Endothelial cell of umbilical vein (primary cell): ENCODE results near the gene MBLAC1. TPM values are rescaled to one million over a fixed set of nuclear protein-coding genes. Genes with fewer than 3 reads are reported as not detected.

Source experiments
- BruUV-seq: library from RNA; stranded (reverse); fragments of 400-500 nt; replicated peaks from 2 replicates; lab custom pipeline; 2021; lab: Mats Ljungman, UMichigan
- CTCF ChIA-PET: fragments of 300-600, 350-600 bp; sonication (Branson Sonifier 250); formaldehyde crosslinking; loops from one replicate; lab custom pipeline; 2021; ENCODE audit warnings: antibody characterized with exemption, inconsistent platforms; lab: Charles Lee
- POLR2A ChIA-PET: fragments of 300-600, 350-600 bp; sonication (Branson Sonifier 250); formaldehyde crosslinking; loops from one replicate; lab custom pipeline; 2021; ENCODE audit warnings: antibody characterized with exemption, inconsistent platforms; lab: Charles Lee
- DNase-seq: peaks from one replicate; pipeline ENCODE4 v3.0.0-alpha.2; 2011; ENCODE audit warnings: low read depth, low spot score
- FAIRE-seq: peaks from 2 replicates; lab custom pipeline; 2011; peaks lifted over from hg19 to GRCh38; lab: Jason Lieb, UNC
- H2AFZ ChIP-seq: 2 replicates; pipeline ENCODE4 v1.6.0; 2012; ENCODE audit warnings: low read depth, low read length, control low read depth, inconsistent platforms
- H3K27ac ChIP-seq: 2 replicates; pipeline ENCODE4 v1.5.1; 2011; ENCODE audit warnings: low read depth, mild to moderate bottlenecking, control low read depth, low read length, moderate library complexity; ENCODE audit not compliant: insufficient read depth
- H3K27me3 ChIP-seq, 2 experiments: 2 replicates each; pipeline versions ENCODE4 v1.6.0 to v1.6.1; 2011; ENCODE audit warnings: low read length in 2 of 2, mixed read lengths in 1 of 2; ENCODE audit not compliant: control insufficient read depth in 2 of 2, insufficient read depth in 2 of 2
- H3K36me3 ChIP-seq, 2 experiments: 2 replicates in 1 of 2; 3 replicates in 1 of 2; pipeline ENCODE4 v1.5.1; 2011; ENCODE audit warnings: low read length in 2 of 2, mild to moderate bottlenecking in 1 of 2, moderate library complexity in 1 of 2; ENCODE audit not compliant: control insufficient read depth in 2 of 2, insufficient read depth in 2 of 2; ENCODE audit errors: extremely low read depth in 1 of 2
- H3K4me1 ChIP-seq: 3 replicates; pipeline ENCODE4 v1.5.1; 2011; ENCODE audit warnings: mild to moderate bottlenecking, low read length; ENCODE audit not compliant: control insufficient read depth, insufficient read depth; ENCODE audit errors: extremely low read depth
- H3K4me2 ChIP-seq: 2 replicates; pipeline ENCODE4 v1.6.1; 2011; ENCODE audit warnings: low read length, control low read depth, mixed read lengths; ENCODE audit not compliant: insufficient read depth
- H3K4me3 ChIP-seq, 3 experiments: fragments of 200-600 bp in 1 of 3; sonication (generic), shearing (Covaris generic) in 1 of 3; replicated peaks in 1 of 3; 2 replicates each; pipeline ENCODE4 v1.5.1; 2011 to 2016; ENCODE audit warnings: control low read depth in 3 of 3, low read length in 3 of 3, mild to moderate bottlenecking in 2 of 3, inconsistent platforms in 1 of 3, low read depth in 1 of 3, moderate library complexity in 1 of 3; ENCODE audit not compliant: insufficient read depth in 1 of 3
- H3K79me2 ChIP-seq: 2 replicates; pipeline ENCODE4 v1.6.0; 2012; ENCODE audit warnings: low read length, inconsistent platforms; ENCODE audit not compliant: control insufficient read depth, insufficient read depth
- H3K9ac ChIP-seq: replicated peaks from 2 replicates; pipeline ENCODE3; 2011; ENCODE audit warnings: low read length, control low read depth; ENCODE audit not compliant: insufficient read depth; ENCODE audit errors: extremely low read depth
- H3K9me1 ChIP-seq: replicated peaks from 3 replicates; pipeline ENCODE4 v1.6.0; 2011; ENCODE audit warnings: mild to moderate bottlenecking, low read length; ENCODE audit not compliant: control insufficient read depth, insufficient read depth; ENCODE audit errors: extremely low read depth
- H3K9me3 ChIP-seq: replicated peaks from 2 replicates; pipeline ENCODE4 v1.5.1; 2012; ENCODE audit warnings: low read length, inconsistent platforms; ENCODE audit not compliant: control insufficient read depth, insufficient read depth
- H4K20me1 ChIP-seq: replicated peaks from 2 replicates; pipeline ENCODE3; 2011; ENCODE audit warnings: mild to moderate bottlenecking, low read length; ENCODE audit not compliant: control insufficient read depth, insufficient read depth; ENCODE audit errors: extremely low read depth
- CTCF ChIP-seq, 2 donors: IDR thresholded peaks; 1 replicate in 1 of 2; 2 replicates in 1 of 2; pipeline ENCODE4 v1.5.1; 2011; ENCODE audit warnings: low read length in 2 of 2, mild to moderate bottlenecking in 2 of 2, moderate library complexity in 2 of 2, control low read depth in 1 of 2, inconsistent platforms in 1 of 2, low read depth in 1 of 2; ENCODE audit not compliant: insufficient read depth in 1 of 2; ENCODE audit errors: extremely low read depth in 1 of 2
- EZH2 ChIP-seq: IDR thresholded peaks from 2 replicates; pipeline ENCODE4 v1.6.1; 2012; ENCODE audit warnings: borderline replicate concordance, low read depth, mild to moderate bottlenecking, moderate library complexity, low read length, inconsistent platforms; ENCODE audit not compliant: severe bottlenecking
- FOS ChIP-seq: IDR thresholded peaks from 2 replicates; pipeline ENCODE4 v1.6.1; 2011; ENCODE audit warnings: mild to moderate bottlenecking, low read length, moderate library complexity, borderline replicate concordance; ENCODE audit not compliant: insufficient read depth
- GATA2 ChIP-seq: IDR thresholded peaks from 2 replicates; pipeline ENCODE4 v1.7.0; 2011; ENCODE audit warnings: low read depth, mild to moderate bottlenecking, moderate library complexity, mixed read lengths, low read length; ENCODE audit not compliant: insufficient read length, insufficient read depth
- JUN ChIP-seq: IDR thresholded peaks from 2 replicates; pipeline ENCODE4 v1.6.1; 2011; ENCODE audit warnings: borderline replicate concordance, low read depth; ENCODE audit not compliant: insufficient read length, insufficient read depth
- MAX ChIP-seq: IDR thresholded peaks from 2 replicates; pipeline ENCODE4 v1.6.1; 2011; ENCODE audit not compliant: insufficient read depth, insufficient read length
- MYC ChIP-seq: IDR thresholded peaks from one replicate; pipeline ENCODE4 v1.6.1; 2011; ENCODE audit warnings: mild to moderate bottlenecking, low read depth, low read length
- POLR2A ChIP-seq: IDR thresholded peaks from 2 replicates; pipeline ENCODE4 v1.6.1; 2012; ENCODE audit warnings: low read depth, mild to moderate bottlenecking, control low read depth, low read length
- POLR2AphosphoS5 ChIP-seq: IDR thresholded peaks from 2 replicates; pipeline ENCODE4 v1.6.1; 2012; ENCODE audit warnings: low read depth, mild to moderate bottlenecking, control low read depth, low read length, moderate library complexity; ENCODE audit not compliant: insufficient read depth
- dilution Hi-C: fragments of 300-500 bp; cut with MboI; formaldehyde crosslinking; loops from one replicate; pipeline ENCODE4 v1.15.0; 2019; ENCODE audit warnings: low sequenced_read_pairs; ENCODE audit not compliant: extremely low pct_ligation_motif_present
- intact Hi-C: fragments of 100-400 bp; cut with micrococcal nuclease; formaldehyde crosslinking; loops from one replicate; pipeline ENCODE4 v1.10.0; 2022
- polyA plus RNA-seq, 4 experiments: library from polyadenylated mRNA; depleted of rRNA in 3 of 4; stranded (reverse) in 3 of 4; unstranded in 1 of 4; fragments of >200 nt; gene quantifications; 2 replicates each; pipeline versions ENCODE4 v1.2.1 to v1.2.3, GENCODE V29; 2011 to 2012; ENCODE audit warnings: missing spikeins in 1 of 4
- total RNA-seq: library from RNA; stranded (reverse); gene quantifications from 2 replicates; pipeline ENCODE4 v1.2.3, GENCODE V29; 2021

Gene MBLAC1
- total and polyA plus RNA-seq, 2 donors (not counting 3 experiments of a cell fraction or from before 2014, with no cell fraction given) = 1.8 to 2.1 TPM

DNA sequence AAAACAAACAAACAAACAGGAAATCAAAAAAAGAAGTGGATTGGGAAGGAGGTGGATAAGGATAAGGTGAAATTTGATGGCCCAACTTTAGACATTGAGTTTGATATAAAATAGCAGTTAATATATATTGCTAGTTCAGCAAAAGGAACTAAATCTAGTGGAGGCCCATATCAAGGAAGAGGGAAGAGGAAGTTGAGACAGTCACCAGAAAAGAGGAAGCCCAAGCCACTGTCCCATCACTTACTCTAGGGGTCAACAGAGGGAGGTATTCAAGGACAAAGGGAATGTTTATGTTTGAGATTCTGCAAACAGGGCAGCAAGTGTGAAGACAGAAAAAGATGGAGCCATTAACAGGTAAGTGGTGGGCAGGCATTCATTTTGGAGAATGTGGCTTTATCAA lies 25.6 kb downstream of the MBLAC1 start:
- Histone ChIP-seq H3K27ac (no peak overlapping the region), H3K4me3 (no peak overlapping the region), H3K9ac (no peak overlapping the region), H2AFZ (no peak overlapping the region), H3K9me3 (no peaks in the 10 kb centered on the region), H3K27me3 (no peaks in the 10 kb centered on the region), H3K4me2 (no peak overlapping the region), H3K36me3 (peaks cover 0 to 17% of the 10 kb centered on the region in 2 experiments), H3K79me2 (peaks cover 13% of the 10 kb centered on the region), H4K20me1 (no peaks in the 10 kb centered on the region), H3K9me1 (no peaks in the 10 kb centered on the region), H3K4me1 (peaks cover 12% of the 10 kb centered on the region)
- intact Hi-C loops (no loop called here), dilution Hi-C loops (no loop called here)
- TF ChIP-seq JUN = no peak
- TF ChIP-seq EZH2 = no peak
- no peak for TF ChIP-seq POLR2AphosphoS5
- TF ChIP-seq MAX = no peak
- TF ChIP-seq MYC = no peak
- no peak for TF ChIP-seq CTCF (IDR thresholded peaks at IDR 0.05; ENCODE audit: extremely low read depth in 1 of 2, insufficient read depth in 1 of 2, low read depth in 1 of 2, low read length in 2 of 2)
- TF ChIP-seq POLR2A = no peak
- TF ChIP-seq GATA2 = no peak
- TF ChIP-seq FOS = no peak
- FAIRE-seq = no peak
- no peak for DNase-seq
- ChIA-PET POLR2A (no interaction called here), CTCF (no interaction called here)
- no TSS peak for BruUV-seq
